Measurements from ENCODE around the gene USP21. TPM values are rescaled to one million over a fixed set of nuclear protein-coding genes. Genes with fewer than 3 reads are reported as not detected.

The USP21 gene
- polyA plus RNA-seq, 1 donor (not counting 4 experiments of a cell fraction or from before 2014, with no cell fraction given), result 9.5 TPM

- peaks cover 16% of the 10 kb centered on the region for H3K79me2 ChIP-seq (ENCODE audit: control insufficient read depth, insufficient read depth, low read length)
- no peaks in the 10 kb centered on the region for H3K27me3 ChIP-seq (ENCODE audit: control insufficient read depth, extremely low read depth, insufficient read depth, low read length)
- H2AFZ ChIP-seq (ENCODE audit: control insufficient read depth, low read length), result no peak overlapping the region
- dilution Hi-C loops (cut with MboI; ENCODE audit: extremely low pct_ligation_motif_present, low sequenced_read_pairs), result no loop called here
- TF ChIP-seq, protein P1, sequence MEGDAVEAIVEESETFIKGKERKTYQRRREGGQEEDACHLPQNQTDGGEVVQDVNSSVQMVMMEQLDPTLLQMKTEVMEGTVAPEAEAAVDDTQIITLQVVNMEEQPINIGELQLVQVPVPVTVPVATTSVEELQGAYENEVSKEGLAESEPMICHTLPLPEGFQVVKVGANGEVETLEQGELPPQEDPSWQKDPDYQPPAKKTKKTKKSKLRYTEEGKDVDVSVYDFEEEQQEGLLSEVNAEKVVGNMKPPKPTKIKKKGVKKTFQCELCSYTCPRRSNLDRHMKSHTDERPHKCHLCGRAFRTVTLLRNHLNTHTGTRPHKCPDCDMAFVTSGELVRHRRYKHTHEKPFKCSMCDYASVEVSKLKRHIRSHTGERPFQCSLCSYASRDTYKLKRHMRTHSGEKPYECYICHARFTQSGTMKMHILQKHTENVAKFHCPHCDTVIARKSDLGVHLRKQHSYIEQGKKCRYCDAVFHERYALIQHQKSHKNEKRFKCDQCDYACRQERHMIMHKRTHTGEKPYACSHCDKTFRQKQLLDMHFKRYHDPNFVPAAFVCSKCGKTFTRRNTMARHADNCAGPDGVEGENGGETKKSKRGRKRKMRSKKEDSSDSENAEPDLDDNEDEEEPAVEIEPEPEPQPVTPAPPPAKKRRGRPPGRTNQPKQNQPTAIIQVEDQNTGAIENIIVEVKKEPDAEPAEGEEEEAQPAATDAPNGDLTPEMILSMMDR (optimal IDR thresholded peaks at IDR 0.05 in 1 of 3, IDR thresholded peaks at IDR 0.05 in 1 of 3, conservative IDR thresholded peaks at IDR 0.05 in 1 of 3; ENCODE audit: extremely low read depth in 1 of 3, insufficient read depth in 2 of 3, low read length in 3 of 3), result no peak
- TF ChIP-seq EZH2 (IDR thresholded peaks at IDR 0.05; ENCODE audit: low read length), result no peak
- peaks cover 13% of the 10 kb centered on the region for H3K4me1 ChIP-seq (ENCODE audit: control insufficient read depth, extremely low read depth, insufficient read depth, low read length)
- no peaks in the 10 kb centered on the region for H4K20me1 ChIP-seq (ENCODE audit: control insufficient read depth, extremely low read depth, insufficient read depth, low read length)
- no peaks in the 10 kb centered on the region for H3K9me1 ChIP-seq (ENCODE audit: control insufficient read depth, extremely low read depth, insufficient read depth, low read length)
- H3K9ac ChIP-seq (ENCODE audit: control insufficient read depth, extremely low read depth, insufficient read depth, low read length), result no peak overlapping the region
- H3K36me3 ChIP-seq (ENCODE audit: control insufficient read depth in 2 of 2, extremely low read depth in 1 of 2, insufficient read depth in 2 of 2, low read length in 2 of 2), result peaks cover 25 to 39% of the 10 kb centered on the region in 2 experiments
- DNase-seq (ENCODE audit: low read depth, low spot score), result no peak
- no peak for FAIRE-seq
- H3K27ac ChIP-seq (ENCODE audit: control insufficient read depth, insufficient read depth, low read length), result no peak overlapping the region
- H3K9me3 ChIP-seq (ENCODE audit: control insufficient read depth, low read depth, low read length), result no peaks in the 10 kb centered on the region
- no peak overlapping the region for H3K4me2 ChIP-seq (ENCODE audit: control insufficient read depth, extremely low read depth, insufficient read depth, low read depth, low read length)
- H3K4me3 ChIP-seq (ENCODE audit: control insufficient read depth in 2 of 3, extremely low read depth in 1 of 3, insufficient read depth in 2 of 3, low read depth in 1 of 3, low read length in 3 of 3), result no peak overlapping the region
These were observed 13.6 kb downstream of the USP21 start for GRCh38 chr1:161172776-161173376.

- Histone ChIP-seq H4K20me1 (ENCODE audit: control insufficient read depth, extremely low read depth, insufficient read depth, low read length) (no peaks in the 10 kb centered on the region), H3K9me3 (ENCODE audit: control insufficient read depth, low read depth, low read length) (no peaks in the 10 kb centered on the region), H3K27me3 (ENCODE audit: control insufficient read depth, extremely low read depth, insufficient read depth, low read length) (no peaks in the 10 kb centered on the region), H3K27ac (ENCODE audit: control insufficient read depth, insufficient read depth, low read length) (no peak overlapping the region), H3K79me2 (ENCODE audit: control insufficient read depth, insufficient read depth, low read length) (peaks cover 16% of the 10 kb centered on the region), H3K4me1 (ENCODE audit: control insufficient read depth, extremely low read depth, insufficient read depth, low read length) (peaks cover 13% of the 10 kb centered on the region), H3K36me3 (ENCODE audit: control insufficient read depth in 2 of 2, extremely low read depth in 1 of 2, insufficient read depth in 2 of 2, low read length in 2 of 2) (peaks cover 25 to 39% of the 10 kb centered on the region in 2 experiments), H3K9ac (ENCODE audit: control insufficient read depth, extremely low read depth, insufficient read depth, low read length) (no peak overlapping the region), H2AFZ (ENCODE audit: control insufficient read depth, low read length) (no peak overlapping the region), H3K9me1 (ENCODE audit: control insufficient read depth, extremely low read depth, insufficient read depth, low read length) (no peaks in the 10 kb centered on the region), H3K4me2 (ENCODE audit: control insufficient read depth, extremely low read depth, insufficient read depth, low read depth, low read length) (no peak overlapping the region), H3K4me3 (ENCODE audit: control insufficient read depth in 2 of 3, extremely low read depth in 1 of 3, insufficient read depth in 2 of 3, low read depth in 1 of 3, low read length in 3 of 3) (no peak overlapping the region)
- dilution Hi-C loops (cut with MboI; ENCODE audit: extremely low pct_ligation_motif_present, low sequenced_read_pairs), result no loop called here
- no peak for TF ChIP-seq EZH2 (IDR thresholded peaks at IDR 0.05; ENCODE audit: low read length)
- TF ChIP-seq, protein P1 (optimal IDR thresholded peaks at IDR 0.05 in 1 of 3, IDR thresholded peaks at IDR 0.05 in 1 of 3, conservative IDR thresholded peaks at IDR 0.05 in 1 of 3; ENCODE audit: extremely low read depth in 1 of 3, insufficient read depth in 2 of 3, low read length in 3 of 3), result no peak
- no peak for DNase-seq (ENCODE audit: low read depth, low spot score)
- FAIRE-seq, result no peak
These were observed 14.4 kb downstream of the USP21 start for GRCh38 chr1:161173711-161174110.
